Astrocyte of the spinal cord (primary cell): ENCODE measurements around the gene NYAP1.

Experiments
- DNase-seq: peaks from one replicate; pipeline ENCODE4 v3.0.0; 2011; ENCODE audit warnings: low read depth, low spot score
- H3K4me3 ChIP-seq: 2 replicates; pipeline ENCODE4 v1.5.1; 2011; ENCODE audit warnings: low read depth, mild to moderate bottlenecking, low read length, moderate library complexity
- CTCF ChIP-seq: IDR thresholded peaks from 2 replicates; pipeline ENCODE4 v1.5.1; 2012; ENCODE audit warnings: low read depth, mild to moderate bottlenecking, low read length, inconsistent platforms
- in situ Hi-C: cut with HindIII; loops from 2 replicates; pipeline ENCODE4 v1.10.0; 2017; ENCODE audit warnings: low sequenced_read_pairs

NYAP1 gene

GRCh38 chr7:100506356-100506923 lies 22.7 kb downstream of the NYAP1 start:
- in situ Hi-C loops = no loop called here
- H3K4me3 ChIP-seq = no peak overlapping the region
- DNase-seq = no peak
- TF ChIP-seq CTCF = no peak

- peak; percentile 79 for DNase-seq
- no peak for TF ChIP-seq CTCF
- in situ Hi-C loops = no loop called here
- H3K4me3 ChIP-seq = no peak overlapping the region
Measured at GRCh38 chr7:100509231-100509630, 25.5 kb downstream of the NYAP1 start.

GRCh38 chr7:100510437-100511239 lies 26.9 kb downstream of the NYAP1 start:
- DNase-seq = no peak
- in situ Hi-C loops = no loop called here
- no peak for TF ChIP-seq CTCF

GRCh38 chr7:100513212-100513810 lies 29.6 kb downstream of the NYAP1 start:
- no peak for TF ChIP-seq CTCF
- H3K4me3 ChIP-seq = no peak overlapping the region
- in situ Hi-C loops = no loop called here
- DNase-seq = no peak

More at GRCh38 chr7:100510437-100511239, 26.9 kb downstream of the NYAP1 start:
- H3K4me3 ChIP-seq = no peak overlapping the region

- no peak for TF ChIP-seq CTCF
- in situ Hi-C loops = no loop called here
- no peak overlapping the region for H3K4me3 ChIP-seq
- peak; percentile 44 for DNase-seq
Measured at GRCh38 chr7:100515072-100515532, 31.4 kb downstream of the NYAP1 start.

- H3K4me3 ChIP-seq = no peak overlapping the region
- TF ChIP-seq CTCF = no peak
- in situ Hi-C loops = no loop called here
- peak; percentile 97 for DNase-seq
Measured at GRCh38 chr7:100516135-100516812, 32.5 kb downstream of the NYAP1 start.
